DMS 273 (cell line): ENCODE measurements around the gene CDH23.

Experiments used
- DNase-seq: peaks from one replicate; lab custom pipeline; 2025; ENCODE audit not compliant: unreplicated experiment; lab: John Stamatoyannopoulos, UW

The CDH23 gene

GRCh38 chr10:71778071-71778825, 381.5 kb downstream of the CDH23 start:
- DNase-seq: no peak

GRCh38 chr10:71779641-71780040, 382.9 kb downstream of the CDH23 start:
- DNase-seq: no peak

- no peak for DNase-seq
Measured at GRCh38 chr10:71780156-71780555, 383.4 kb downstream of the CDH23 start.

GRCh38 chr10:71780719-71781118, 384.0 kb downstream of the CDH23 start:
- no peak for DNase-seq

GRCh38 chr10:71782221-71782916, 385.6 kb downstream of the CDH23 start:
- no peak for DNase-seq

- DNase-seq: no peak
Measured at GRCh38 chr10:71782917-71783490, 386.3 kb downstream of the CDH23 start.

- no peak for DNase-seq
Measured at GRCh38 chr10:71783917-71784678, 387.4 kb downstream of the CDH23 start.

GRCh38 chr10:71784679-71785272, 388.1 kb downstream of the CDH23 start:
- no peak for DNase-seq

GRCh38 chr10:71788954-71789353, 392.2 kb downstream of the CDH23 start:
- no peak for DNase-seq

GRCh38 chr10:71789871-71790270, 393.2 kb downstream of the CDH23 start:
- no peak for DNase-seq

GRCh38 chr10:71790749-71791440, 394.2 kb downstream of the CDH23 start:
- no peak for DNase-seq

- peak; percentile 13 for DNase-seq
Measured at GRCh38 chr10:71795248-71795647, 398.5 kb downstream of the CDH23 start.

GRCh38 chr10:71796749-71797405, 400.2 kb downstream of the CDH23 start:
- DNase-seq: no peak

GRCh38 chr10:71797533-71798307, 401.0 kb downstream of the CDH23 start:
- DNase-seq: no peak

- DNase-seq: no peak
Measured at GRCh38 chr10:71798308-71798624, 401.5 kb downstream of the CDH23 start.

GRCh38 chr10:71799112-71799511, 402.4 kb downstream of the CDH23 start:
- no peak for DNase-seq

- no peak for DNase-seq
Measured at GRCh38 chr10:71799608-71800453, 403.1 kb downstream of the CDH23 start.

GRCh38 chr10:71801361-71801760, 404.6 kb downstream of the CDH23 start:
- no peak for DNase-seq
